Trophoblast cell (in vitro differentiated cells and primary cell): Measurements from ENCODE around the gene RAB20.

ENCODE experiments used
- DNase-seq, 2 donors: peaks; one replicate each; pipeline ENCODE4 v3.0.0-alpha.2; 2016
- H2AFZ ChIP-seq: 2 replicates; pipeline ENCODE4 v1.6.1; 2013; ENCODE audit warnings: low read length, moderate library complexity, mild to moderate bottlenecking; ENCODE audit not compliant: insufficient read depth, poor library complexity
- H2AK5ac ChIP-seq: 2 replicates; pipeline ENCODE4 v1.6.1; 2013; ENCODE audit warnings: mild to moderate bottlenecking, low read length
- H2BK120ac ChIP-seq: 2 replicates; pipeline ENCODE4 v1.6.1; 2013; ENCODE audit warnings: low read length, mild to moderate bottlenecking, moderate library complexity; ENCODE audit not compliant: insufficient read depth, poor library complexity
- H2BK12ac ChIP-seq: 2 replicates; pipeline ENCODE4 v1.6.1; 2013; ENCODE audit warnings: mild to moderate bottlenecking, low read length, moderate library complexity
- H2BK5ac ChIP-seq: 2 replicates; pipeline ENCODE4 v1.6.1; 2013; ENCODE audit warnings: low read length, low read depth, moderate library complexity, mild to moderate bottlenecking; ENCODE audit not compliant: poor library complexity
- H3K14ac ChIP-seq: 2 replicates; pipeline ENCODE4 v1.6.1; 2013; ENCODE audit warnings: mild to moderate bottlenecking, low read length
- H3K18ac ChIP-seq: 2 replicates; pipeline ENCODE4 v1.6.1; 2013; ENCODE audit warnings: mild to moderate bottlenecking, low read length
- H3K23ac ChIP-seq: 2 replicates; pipeline ENCODE4 v1.6.1; 2013; ENCODE audit warnings: low read length
- H3K27ac ChIP-seq: 2 replicates; pipeline ENCODE4 v1.5.1; 2013; ENCODE audit warnings: low read depth, mild to moderate bottlenecking, inconsistent platforms, low read length, moderate library complexity
- H3K27me3 ChIP-seq: 2 replicates; pipeline ENCODE4 v1.6.1; 2013; ENCODE audit warnings: inconsistent platforms, mild to moderate bottlenecking, low read length, moderate library complexity; ENCODE audit not compliant: insufficient read depth
- H3K36me3 ChIP-seq, 2 experiments: 1 replicate in 1 of 2; 2 replicates in 1 of 2; pipeline ENCODE4 v1.6.1; 2013; ENCODE audit warnings: low read length in 2 of 2, mild to moderate bottlenecking in 2 of 2, moderate library complexity in 1 of 2; ENCODE audit not compliant: insufficient read depth in 2 of 2, control insufficient read depth in 1 of 2
- H3K4ac ChIP-seq: 2 replicates; pipeline ENCODE4 v1.6.1; 2013; ENCODE audit warnings: low read depth, mild to moderate bottlenecking, low read length, moderate library complexity
- H3K4me1 ChIP-seq, 2 experiments: 1 replicate in 1 of 2; 2 replicates in 1 of 2; pipeline ENCODE4 v1.6.1; 2013; ENCODE audit warnings: low read length in 2 of 2, mild to moderate bottlenecking in 2 of 2, moderate library complexity in 1 of 2; ENCODE audit not compliant: insufficient read depth in 2 of 2, control insufficient read depth in 1 of 2
- H3K4me2 ChIP-seq: 2 replicates; pipeline ENCODE4 v1.6.1; 2013; ENCODE audit warnings: inconsistent platforms, mild to moderate bottlenecking, low read length, moderate library complexity
- H3K4me3 ChIP-seq: 2 replicates; pipeline ENCODE4 v1.5.1; 2013; ENCODE audit warnings: mild to moderate bottlenecking, low read depth, low read length, inconsistent platforms
- H3K79me1 ChIP-seq: one replicate; pipeline ENCODE4 v1.6.1; 2013; ENCODE audit warnings: low read length
- H3K79me2 ChIP-seq: 2 replicates; pipeline ENCODE4 v1.6.1; 2013; ENCODE audit warnings: low read length, mild to moderate bottlenecking; ENCODE audit not compliant: control insufficient read depth, insufficient read depth, poor library complexity
- H3K9ac ChIP-seq: 2 replicates; pipeline ENCODE4 v1.6.1; 2013; ENCODE audit warnings: mild to moderate bottlenecking, low read length
- H3K9me3 ChIP-seq: 2 replicates; pipeline ENCODE4 v1.6.1; 2013; ENCODE audit warnings: low read depth, mild to moderate bottlenecking, control low read depth, inconsistent platforms, low read length; ENCODE audit not compliant: insufficient read depth
- H4K12ac ChIP-seq: 2 replicates; pipeline ENCODE4 v1.6.1; 2013; ENCODE audit warnings: low read depth, mild to moderate bottlenecking, low read length, moderate library complexity
- H4K8ac ChIP-seq: 2 replicates; pipeline ENCODE4 v1.6.1; 2013; ENCODE audit warnings: low read depth, mild to moderate bottlenecking, low read length, moderate library complexity
- H4K91ac ChIP-seq: one replicate; pipeline ENCODE4 v1.6.1; 2013; ENCODE audit warnings: low read depth, mild to moderate bottlenecking, low read length, moderate library complexity
- WGBS: extraction: QIAGEN DNeasy Blood & Tissue Kit; methylation state at CpG from one replicate; pipeline ENCODE4 v1.1.7; 2013; ENCODE audit warnings: missing lambda C conversion rate; ENCODE audit not compliant: insufficient read length, insufficient coverage; ENCODE audit errors: extremely low coverage; 5-methylcytosine and 5-hydroxymethylcytosine counted together

RAB20 gene

GRCh38 chr13:110578363-110578762, 16.8 kb upstream of the RAB20 start:
- peaks cover 0 to 3% of the 10 kb centered on the region in 2 experiments for H3K4me1 ChIP-seq
- no peak overlapping the region for H3K18ac ChIP-seq
- H3K9ac ChIP-seq = no peak overlapping the region
- no peak overlapping the region for H3K23ac ChIP-seq
- H3K79me2 ChIP-seq = no peaks in the 10 kb centered on the region
- no peak overlapping the region for H2BK120ac ChIP-seq
- H3K14ac ChIP-seq = no peak overlapping the region
- DNase-seq = no peak
- H3K27ac ChIP-seq = no peak overlapping the region
- no peak overlapping the region for H2AK5ac ChIP-seq
- no peak overlapping the region for H3K4me2 ChIP-seq
- no peak overlapping the region for H4K91ac ChIP-seq
- no peak overlapping the region for H4K8ac ChIP-seq
- no peak overlapping the region for H2BK5ac ChIP-seq
- no peak overlapping the region for H3K4ac ChIP-seq
- H4K12ac ChIP-seq = no peak overlapping the region
- H2BK12ac ChIP-seq = no peak overlapping the region
- no peak overlapping the region for H3K4me3 ChIP-seq
- peaks cover 2% of the 10 kb centered on the region for H3K9me3 ChIP-seq
- H2AFZ ChIP-seq = no peak overlapping the region
- WGBS = no CpG with 5 or more reads among the region's 10 CpGs
- H3K27me3 ChIP-seq = no peaks in the 10 kb centered on the region
- no peaks in the 10 kb centered on the region for H3K36me3 ChIP-seq
- H3K79me1 ChIP-seq = peaks cover 2% of the 10 kb centered on the region

GRCh38 chr13:110576736-110577476, 15.4 kb upstream of the RAB20 start:
- DNase-seq = no peak
- H3K27me3 ChIP-seq = no peaks in the 10 kb centered on the region
- no peak overlapping the region for H2BK120ac ChIP-seq
- H3K9ac ChIP-seq = no peak overlapping the region
- H3K14ac ChIP-seq = no peak overlapping the region
- H2BK5ac ChIP-seq = no peak overlapping the region
- peaks cover 3 to 5% of the 10 kb centered on the region in 2 experiments for H3K4me1 ChIP-seq
- no peaks in the 10 kb centered on the region for H3K79me2 ChIP-seq
- H4K91ac ChIP-seq = no peak overlapping the region
- no CpG with 5 or more reads among the region's 11 CpGs for WGBS
- no peak overlapping the region for H2AFZ ChIP-seq
- H3K4ac ChIP-seq = no peak overlapping the region
- H3K9me3 ChIP-seq = peaks cover 2% of the 10 kb centered on the region
- peaks cover 7% of the 10 kb centered on the region for H3K79me1 ChIP-seq
- H3K4me2 ChIP-seq = no peak overlapping the region
- no peak overlapping the region for H4K8ac ChIP-seq
- H3K18ac ChIP-seq = no peak overlapping the region
- H3K27ac ChIP-seq = no peak overlapping the region
- no peaks in the 10 kb centered on the region for H3K36me3 ChIP-seq
- H2BK12ac ChIP-seq = no peak overlapping the region
- no peak overlapping the region for H3K23ac ChIP-seq
- no peak overlapping the region for H3K4me3 ChIP-seq
- no peak overlapping the region for H4K12ac ChIP-seq
- no peak overlapping the region for H2AK5ac ChIP-seq

- no peak overlapping the region for H4K12ac ChIP-seq
- H2BK120ac ChIP-seq = no peak overlapping the region
- no peak overlapping the region for H3K27ac ChIP-seq
- H3K4me2 ChIP-seq = no peak overlapping the region
- H3K4me3 ChIP-seq = no peak overlapping the region
- no peak overlapping the region for H2BK12ac ChIP-seq
- H3K14ac ChIP-seq = no peak overlapping the region
- H3K18ac ChIP-seq = no peak overlapping the region
- H3K9ac ChIP-seq = no peak overlapping the region
- no peak overlapping the region for H3K4ac ChIP-seq
- no peaks in the 10 kb centered on the region for H3K79me2 ChIP-seq
- DNase-seq = no peak
- H3K23ac ChIP-seq = no peak overlapping the region
- H2AFZ ChIP-seq = no peak overlapping the region
- no peaks in the 10 kb centered on the region for H3K36me3 ChIP-seq
- no peak overlapping the region for H2BK5ac ChIP-seq
- H3K27me3 ChIP-seq = no peaks in the 10 kb centered on the region
- no peak overlapping the region for H4K8ac ChIP-seq
- no peak overlapping the region for H2AK5ac ChIP-seq
- H3K79me1 ChIP-seq = peaks cover 7% of the 10 kb centered on the region
- no peak overlapping the region for H4K91ac ChIP-seq
- H3K9me3 ChIP-seq = no peaks in the 10 kb centered on the region
- peaks cover 5 to 10% of the 10 kb centered on the region in 2 experiments for H3K4me1 ChIP-seq
- WGBS = no CpG with 5 or more reads among the region's 7 CpGs
Observed at GRCh38 chr13:110576070-110576394, 14.5 kb upstream of the RAB20 start.

GRCh38 chr13:110575322-110576069, 14.0 kb upstream of the RAB20 start:
- H3K23ac ChIP-seq = no peak overlapping the region
- no CpG with 5 or more reads among the region's 15 CpGs for WGBS
- H3K79me2 ChIP-seq = no peaks in the 10 kb centered on the region
- H3K36me3 ChIP-seq = no peaks in the 10 kb centered on the region
- peaks cover 7% of the 10 kb centered on the region for H3K79me1 ChIP-seq
- no peak overlapping the region for H2AFZ ChIP-seq
- no peak overlapping the region for H3K27ac ChIP-seq
- no peak overlapping the region for H3K9ac ChIP-seq
- H4K12ac ChIP-seq = no peak overlapping the region
- peaks cover 5 to 10% of the 10 kb centered on the region in 2 experiments for H3K4me1 ChIP-seq
- H3K27me3 ChIP-seq = no peaks in the 10 kb centered on the region
- no peak overlapping the region for H2BK120ac ChIP-seq
- no peak overlapping the region for H2BK12ac ChIP-seq
- H3K4me3 ChIP-seq = no peak overlapping the region
- no peak overlapping the region for H3K18ac ChIP-seq
- no peak overlapping the region for H2AK5ac ChIP-seq
- no peak for DNase-seq
- no peak overlapping the region for H4K91ac ChIP-seq
- no peak overlapping the region for H3K4ac ChIP-seq
- H3K4me2 ChIP-seq = no peak overlapping the region
- no peak overlapping the region for H4K8ac ChIP-seq
- H2BK5ac ChIP-seq = no peak overlapping the region
- H3K9me3 ChIP-seq = no peaks in the 10 kb centered on the region
- H3K14ac ChIP-seq = no peak overlapping the region
